ENCODE data around the gene TBC1D5.
"Not testable (repeated sequence)": the region's sequence is repeated elsewhere in the genome, so short reads cannot be mapped to it uniquely, and the experiment has no call there.

Gene TBC1D5, protein sequence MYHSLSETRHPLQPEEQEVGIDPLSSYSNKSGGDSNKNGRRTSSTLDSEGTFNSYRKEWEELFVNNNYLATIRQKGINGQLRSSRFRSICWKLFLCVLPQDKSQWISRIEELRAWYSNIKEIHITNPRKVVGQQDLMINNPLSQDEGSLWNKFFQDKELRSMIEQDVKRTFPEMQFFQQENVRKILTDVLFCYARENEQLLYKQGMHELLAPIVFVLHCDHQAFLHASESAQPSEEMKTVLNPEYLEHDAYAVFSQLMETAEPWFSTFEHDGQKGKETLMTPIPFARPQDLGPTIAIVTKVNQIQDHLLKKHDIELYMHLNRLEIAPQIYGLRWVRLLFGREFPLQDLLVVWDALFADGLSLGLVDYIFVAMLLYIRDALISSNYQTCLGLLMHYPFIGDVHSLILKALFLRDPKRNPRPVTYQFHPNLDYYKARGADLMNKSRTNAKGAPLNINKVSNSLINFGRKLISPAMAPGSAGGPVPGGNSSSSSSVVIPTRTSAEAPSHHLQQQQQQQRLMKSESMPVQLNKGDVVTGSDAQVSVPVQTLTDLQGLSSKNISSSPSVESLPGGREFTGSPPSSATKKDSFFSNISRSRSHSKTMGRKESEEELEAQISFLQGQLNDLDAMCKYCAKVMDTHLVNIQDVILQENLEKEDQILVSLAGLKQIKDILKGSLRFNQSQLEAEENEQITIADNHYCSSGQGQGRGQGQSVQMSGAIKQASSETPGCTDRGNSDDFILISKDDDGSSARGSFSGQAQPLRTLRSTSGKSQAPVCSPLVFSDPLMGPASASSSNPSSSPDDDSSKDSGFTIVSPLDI

GRCh38 chr3:17742102-17742879 lies at the start of gene TBC1D5:
TBC1D5 (minus strand) TSS chr3:17742631; CDS start chr3:17508570, 234,061 bp downstream.
- Histone ChIP-seq H3K4me3 (ENCODE audit: low read length) (peak within 1 kb of the TSS; percentile 53), H3K9me3 (ENCODE audit: control insufficient read depth, low read length) (no peaks in the 10 kb centered on the region), H3K27me3 (ENCODE audit: control insufficient read depth, insufficient read depth, low read length) (no peaks in the 10 kb centered on the region), H3K36me3 (ENCODE audit: control insufficient read depth, insufficient read depth, low read length) (no peaks in the 10 kb centered on the region), H3K9ac (ENCODE audit: low read length) (peak within 1 kb of the TSS; percentile 96), H3K4me1 (ENCODE audit: control insufficient read depth, insufficient read depth, low read length) (peaks cover 23% of the 10 kb centered on the region)

DNA sequence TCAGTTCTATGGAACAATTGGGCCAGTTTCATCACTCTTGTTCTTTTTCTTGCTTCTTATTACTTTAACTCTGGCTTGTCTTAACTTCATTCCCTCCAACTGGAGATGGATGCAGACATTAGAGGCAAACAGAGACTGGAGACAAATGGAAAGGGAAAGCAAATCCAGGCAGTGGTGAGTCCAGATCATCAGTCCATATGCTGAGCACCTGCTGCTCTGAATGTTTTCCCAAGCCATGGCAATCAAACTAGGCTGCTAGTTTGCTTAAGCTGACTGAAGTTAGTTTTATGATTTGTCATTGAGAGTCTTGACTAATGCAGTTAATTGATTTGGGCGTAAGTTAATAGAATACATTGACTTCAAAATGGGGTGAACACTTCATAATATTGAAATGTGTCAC lies 41.0 kb upstream of the TBC1D5 start:
- Histone ChIP-seq H3K9me3 (ENCODE audit: control insufficient read depth, low read length) (no peaks in the 10 kb centered on the region), H3K36me3 (ENCODE audit: control insufficient read depth, insufficient read depth, low read length) (no peaks in the 10 kb centered on the region), H3K27me3 (ENCODE audit: control insufficient read depth, insufficient read depth, low read length) (no peaks in the 10 kb centered on the region), H3K9ac (ENCODE audit: low read length) (no peak overlapping the region), H3K4me3 (ENCODE audit: low read length) (no peak overlapping the region), H3K4me1 (ENCODE audit: control insufficient read depth, insufficient read depth, low read length) (no peaks in the 10 kb centered on the region)

GRCh38 chr3:17782751-17783150 lies 40.3 kb upstream of the TBC1D5 start:
- Histone ChIP-seq H3K9me3 (ENCODE audit: control insufficient read depth, low read length) (no peaks in the 10 kb centered on the region), H3K27me3 (ENCODE audit: control insufficient read depth, insufficient read depth, low read length) (no peaks in the 10 kb centered on the region), H3K4me3 (ENCODE audit: low read length) (no peak overlapping the region), H3K36me3 (ENCODE audit: control insufficient read depth, insufficient read depth, low read length) (no peaks in the 10 kb centered on the region), H3K9ac (ENCODE audit: low read length) (no peak overlapping the region), H3K4me1 (ENCODE audit: control insufficient read depth, insufficient read depth, low read length) (no peaks in the 10 kb centered on the region)

GRCh38 chr3:17780369-17780768 lies 37.9 kb upstream of the TBC1D5 start:
- not testable (repeated sequence) for H3K4me1 ChIP-seq (ENCODE audit: control insufficient read depth, insufficient read depth, low read length); H3K9ac ChIP-seq (ENCODE audit: low read length); H3K4me3 ChIP-seq (ENCODE audit: low read length); H3K9me3 ChIP-seq (ENCODE audit: control insufficient read depth, low read length); H3K36me3 ChIP-seq (ENCODE audit: control insufficient read depth, insufficient read depth, low read length); H3K27me3 ChIP-seq (ENCODE audit: control insufficient read depth, insufficient read depth, low read length)

GRCh38 chr3:17779304-17780250 lies 37.1 kb upstream of the TBC1D5 start:
- not testable (repeated sequence) for H3K4me3 ChIP-seq (ENCODE audit: low read length); H3K27me3 ChIP-seq (ENCODE audit: control insufficient read depth, insufficient read depth, low read length); H3K36me3 ChIP-seq (ENCODE audit: control insufficient read depth, insufficient read depth, low read length); H3K4me1 ChIP-seq (ENCODE audit: control insufficient read depth, insufficient read depth, low read length); H3K9ac ChIP-seq (ENCODE audit: low read length); H3K9me3 ChIP-seq (ENCODE audit: control insufficient read depth, low read length)

DNA sequence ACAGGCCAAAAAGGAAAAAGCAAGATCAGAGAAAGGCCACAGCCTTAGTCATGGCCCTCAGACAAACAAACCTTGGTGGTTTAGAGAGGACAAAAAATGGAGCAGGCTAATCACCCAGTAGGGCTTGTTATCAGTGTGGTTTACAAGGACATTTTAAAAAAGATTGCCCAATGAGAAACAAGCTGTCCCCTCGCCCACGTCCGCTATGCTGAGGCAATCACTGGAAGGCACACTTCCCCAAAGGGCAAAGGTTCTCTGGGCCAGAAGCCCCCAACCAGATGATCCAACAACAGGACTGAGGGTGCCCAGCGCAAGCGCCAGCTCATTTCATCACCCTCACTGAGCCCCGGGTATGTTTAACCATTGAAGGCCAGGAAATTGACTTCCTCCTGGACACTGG lies 34.9 kb upstream of the TBC1D5 start:
- not testable (repeated sequence) for H3K4me1 ChIP-seq (ENCODE audit: control insufficient read depth, insufficient read depth, low read length); H3K4me3 ChIP-seq (ENCODE audit: low read length); H3K27me3 ChIP-seq (ENCODE audit: control insufficient read depth, insufficient read depth, low read length); H3K9me3 ChIP-seq (ENCODE audit: control insufficient read depth, low read length); H3K36me3 ChIP-seq (ENCODE audit: control insufficient read depth, insufficient read depth, low read length); H3K9ac ChIP-seq (ENCODE audit: low read length)

DNA sequence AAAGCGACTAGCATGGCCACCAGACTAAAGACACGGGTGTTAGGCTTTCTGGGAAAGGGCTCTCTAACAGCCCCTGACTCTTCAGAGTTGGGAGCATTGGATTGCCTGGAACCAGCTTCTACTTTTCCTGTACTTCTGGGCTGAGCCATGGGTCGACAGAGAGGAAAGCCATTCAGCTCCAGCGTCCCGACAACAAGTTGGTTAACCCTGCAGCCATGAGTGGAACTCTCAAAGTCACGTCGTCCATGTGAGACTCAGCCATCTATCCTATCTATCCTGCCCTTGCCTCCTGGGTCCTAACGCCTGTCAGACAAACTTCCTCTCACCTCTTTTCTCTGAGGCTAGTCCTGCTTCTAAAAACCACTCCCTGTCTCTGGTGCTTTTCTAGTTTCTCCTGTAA lies 32.6 kb upstream of the TBC1D5 start:
- no peaks in the 10 kb centered on the region for H3K4me1 ChIP-seq (ENCODE audit: control insufficient read depth, insufficient read depth, low read length)
- no peaks in the 10 kb centered on the region for H3K9me3 ChIP-seq (ENCODE audit: control insufficient read depth, low read length)
- H3K27me3 ChIP-seq (ENCODE audit: control insufficient read depth, insufficient read depth, low read length): no peaks in the 10 kb centered on the region
- H3K9ac ChIP-seq (ENCODE audit: low read length): no peak overlapping the region
- no peak overlapping the region for H3K4me3 ChIP-seq (ENCODE audit: low read length)
- no peaks in the 10 kb centered on the region for H3K36me3 ChIP-seq (ENCODE audit: control insufficient read depth, insufficient read depth, low read length)

- not testable (repeated sequence) for H3K4me1 ChIP-seq (ENCODE audit: control insufficient read depth, insufficient read depth, low read length); H3K36me3 ChIP-seq (ENCODE audit: control insufficient read depth, insufficient read depth, low read length); H3K4me3 ChIP-seq (ENCODE audit: low read length); H3K9me3 ChIP-seq (ENCODE audit: control insufficient read depth, low read length); H3K27me3 ChIP-seq (ENCODE audit: control insufficient read depth, insufficient read depth, low read length); H3K9ac ChIP-seq (ENCODE audit: low read length)
These were observed 31.9 kb upstream of the TBC1D5 start for GRCh38 chr3:17774180-17774910.

DNA sequence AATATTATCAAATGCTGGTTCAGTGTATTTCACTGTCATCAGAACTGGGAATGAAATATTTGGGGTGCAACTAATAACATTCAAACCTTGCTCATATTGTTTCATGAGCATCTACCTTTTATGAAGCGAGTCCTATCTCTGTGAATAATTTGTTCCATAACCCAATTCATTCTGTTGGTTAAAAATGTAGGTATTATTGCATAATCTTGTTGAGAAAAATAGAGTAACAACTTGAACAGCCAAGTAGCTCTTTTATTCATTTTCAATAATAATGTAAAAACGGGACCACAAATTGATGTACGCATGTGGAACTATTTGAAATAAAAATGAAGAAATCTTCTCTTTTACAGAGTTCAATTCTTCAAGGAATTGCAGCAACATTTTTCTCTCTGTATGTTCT lies 30.1 kb upstream of the TBC1D5 start:
- Histone ChIP-seq H3K4me1 (ENCODE audit: control insufficient read depth, insufficient read depth, low read length) (no peaks in the 10 kb centered on the region), H3K9ac (ENCODE audit: low read length) (no peak overlapping the region), H3K9me3 (ENCODE audit: control insufficient read depth, low read length) (no peaks in the 10 kb centered on the region), H3K4me3 (ENCODE audit: low read length) (no peak overlapping the region), H3K36me3 (ENCODE audit: control insufficient read depth, insufficient read depth, low read length) (no peaks in the 10 kb centered on the region), H3K27me3 (ENCODE audit: control insufficient read depth, insufficient read depth, low read length) (no peaks in the 10 kb centered on the region)

GRCh38 chr3:17771177-17772017 lies 29.0 kb upstream of the TBC1D5 start:
- Histone ChIP-seq H3K4me3 (ENCODE audit: low read length) (no peak overlapping the region), H3K36me3 (ENCODE audit: control insufficient read depth, insufficient read depth, low read length) (no peaks in the 10 kb centered on the region), H3K9me3 (ENCODE audit: control insufficient read depth, low read length) (no peaks in the 10 kb centered on the region), H3K4me1 (ENCODE audit: control insufficient read depth, insufficient read depth, low read length) (no peaks in the 10 kb centered on the region), H3K9ac (ENCODE audit: low read length) (no peak overlapping the region), H3K27me3 (ENCODE audit: control insufficient read depth, insufficient read depth, low read length) (no peaks in the 10 kb centered on the region)
